ACC112 (cell line): ENCODE data around the gene STAB2.

Experiments
- H2AFZ ChIP-seq: fragments of 200-600 bp; sonication (generic); one replicate; pipeline ENCODE4 v1.6.0; 2017; ENCODE audit warnings: antibody characterized with exemption, low read length; ENCODE audit not compliant: unreplicated experiment
- H3K27ac ChIP-seq: fragments of 200-600 bp; sonication (generic); 2 replicates; pipeline ENCODE4 v1.5.1; 2014; ENCODE audit warnings: low read depth, mild to moderate bottlenecking, antibody characterized with exemption, low read length, moderate library complexity
- H3K27me3 ChIP-seq: fragments of 200-600 bp; sonication (generic); 2 replicates; pipeline ENCODE4 v1.6.1; 2014; ENCODE audit warnings: mild to moderate bottlenecking, antibody characterized with exemption, low read length, moderate library complexity, mixed read lengths; ENCODE audit not compliant: insufficient read depth
- H3K36me3 ChIP-seq: fragments of 200-600 bp; sonication (generic); 2 replicates; pipeline ENCODE4 v1.6.1; 2016; ENCODE audit warnings: mild to moderate bottlenecking, antibody characterized with exemption, low read length, moderate library complexity, mixed read lengths; ENCODE audit not compliant: insufficient read depth
- H3K4me1 ChIP-seq: fragments of 200-600 bp; sonication (generic); one replicate; pipeline ENCODE4 v1.6.1; 2016; ENCODE audit warnings: low read length, mixed read lengths; ENCODE audit not compliant: insufficient read depth, unreplicated experiment, control insufficient read depth
- H3K4me3 ChIP-seq: fragments of 200-600 bp; sonication (generic); 2 replicates; pipeline ENCODE4 v1.5.1; 2014; ENCODE audit warnings: mild to moderate bottlenecking, low read depth, low read length
- H3K79me2 ChIP-seq: fragments of 200-600 bp; sonication (generic); one replicate; pipeline ENCODE4 v1.6.0; 2016; ENCODE audit warnings: low read length; ENCODE audit not compliant: control insufficient read depth, unreplicated experiment, insufficient read depth

Gene STAB2

GRCh38 chr12:103794309-103795213 lies 207.5 kb downstream of the STAB2 start:
- Histone ChIP-seq H2AFZ (no peak overlapping the region), H3K27ac (no peak overlapping the region), H3K4me1 (peaks cover 3% of the 10 kb centered on the region), H3K27me3 (no peaks in the 10 kb centered on the region), H3K36me3 (peaks cover 5% of the 10 kb centered on the region; the same call in 1 of the 2 replicates), H3K79me2 (no peaks in the 10 kb centered on the region), H3K4me3 (no peak overlapping the region)

- Histone ChIP-seq H3K4me1 (peaks cover 25% of the 10 kb centered on the region), H3K79me2 (no peaks in the 10 kb centered on the region), H3K27me3 (no peaks in the 10 kb centered on the region), H2AFZ (no peak overlapping the region), H3K27ac (no peak overlapping the region), H3K36me3 (peaks cover 5% of the 10 kb centered on the region; the same call in 1 of the 2 replicates), H3K4me3 (no peak overlapping the region)
These were observed 211.5 kb downstream of the STAB2 start for GRCh38 chr12:103798586-103798985.

- H3K79me2 ChIP-seq: no peaks in the 10 kb centered on the region
- H3K4me3 ChIP-seq: no peak overlapping the region
- H3K27me3 ChIP-seq: no peaks in the 10 kb centered on the region
- H2AFZ ChIP-seq: no peak overlapping the region
- H3K36me3 ChIP-seq: peaks cover 4% of the 10 kb centered on the region; the same call in 1 of the 2 replicates
- no peak overlapping the region for H3K27ac ChIP-seq
- peaks cover 30% of the 10 kb centered on the region for H3K4me1 ChIP-seq
These were observed 212.4 kb downstream of the STAB2 start for GRCh38 chr12:103799504-103799856.

- Histone ChIP-seq H3K36me3 (no peaks in the 10 kb centered on the region), H2AFZ (peak overlapping the region; percentile 34), H3K4me3 (peak overlapping the region; percentile 14; the same call in 1 of the 2 replicates), H3K27ac (peak overlapping the region; percentile 54), H3K27me3 (no peaks in the 10 kb centered on the region), H3K4me1 (peaks cover 33% of the 10 kb centered on the region), H3K79me2 (no peaks in the 10 kb centered on the region)
These were observed 213.0 kb downstream of the STAB2 start for GRCh38 chr12:103799857-103800771.

GRCh38 chr12:103801709-103802585 lies 214.9 kb downstream of the STAB2 start:
- Histone ChIP-seq H3K4me3 (no peak overlapping the region), H3K4me1 (peaks cover 49% of the 10 kb centered on the region), H3K36me3 (no peaks in the 10 kb centered on the region), H2AFZ (no peak overlapping the region), H3K79me2 (no peaks in the 10 kb centered on the region), H3K27me3 (no peaks in the 10 kb centered on the region), H3K27ac (no peak overlapping the region)

- Histone ChIP-seq H2AFZ (no peak overlapping the region), H3K27me3 (no peaks in the 10 kb centered on the region), H3K4me1 (peaks cover 55% of the 10 kb centered on the region), H3K36me3 (no peaks in the 10 kb centered on the region), H3K4me3 (no peak overlapping the region), H3K27ac (no peak overlapping the region), H3K79me2 (no peaks in the 10 kb centered on the region)
These were observed 215.5 kb downstream of the STAB2 start for GRCh38 chr12:103802586-103802886.

GRCh38 chr12:103803847-103804246 lies 216.8 kb downstream of the STAB2 start:
- Histone ChIP-seq H2AFZ (no peak overlapping the region), H3K4me1 (peaks cover 55% of the 10 kb centered on the region), H3K4me3 (no peak overlapping the region), H3K27ac (no peak overlapping the region), H3K79me2 (no peaks in the 10 kb centered on the region), H3K27me3 (no peaks in the 10 kb centered on the region), H3K36me3 (no peaks in the 10 kb centered on the region)

- H3K4me1 ChIP-seq: peaks cover 39% of the 10 kb centered on the region
- H3K79me2 ChIP-seq: no peaks in the 10 kb centered on the region
- H3K27ac ChIP-seq: peak overlapping the region; percentile 91
These were observed 218.7 kb downstream of the STAB2 start for GRCh38 chr12:103805655-103806360.

GRCh38 chr12:103806803-103807202 lies 219.7 kb downstream of the STAB2 start:
- H2AFZ ChIP-seq: no peak overlapping the region
- no peak overlapping the region for H3K4me3 ChIP-seq
- H3K27ac ChIP-seq: peak overlapping the region; percentile 91
- no peaks in the 10 kb centered on the region for H3K27me3 ChIP-seq
- H3K4me1 ChIP-seq: peaks cover 36% of the 10 kb centered on the region
- no peaks in the 10 kb centered on the region for H3K79me2 ChIP-seq
- no peaks in the 10 kb centered on the region for H3K36me3 ChIP-seq

More at GRCh38 chr12:103805655-103806360, 218.7 kb downstream of the STAB2 start:
- H3K4me3 ChIP-seq: 0 out of 2 replicates have a peak overlapping the region, but pooled peaks have one; percentile 34
- H3K27me3 ChIP-seq: no peaks in the 10 kb centered on the region
- no peak overlapping the region for H2AFZ ChIP-seq
- H3K36me3 ChIP-seq: no peaks in the 10 kb centered on the region
